HepG2 (cell line): ENCODE results near the gene ACTG2. TPM values are rescaled to one million over a fixed set of nuclear protein-coding genes. Genes with fewer than 3 reads are reported as not detected.
A peak's percentile ranks its signal among the peaks of the same experiment; 100 is the strongest.

ENCODE experiments used
- ATF7 ChIP-seq, 2 experiments: fragments of 450-650 bp in 1 of 2; sonication (generic) in 1 of 2; formaldehyde crosslinking in 1 of 2; IDR thresholded peaks; 2 replicates each; pipeline versions ENCODE4 v1.4.0 to v1.6.1; 2016 to 2020; ENCODE audit warnings: antibody characterized with exemption in 1 of 2, mild to moderate bottlenecking in 1 of 2, missing genetic modification reagents in 1 of 2
- CAMTA2 ChIP-seq: sonication (generic); formaldehyde crosslinking; IDR thresholded peaks from 2 replicates; pipeline ENCODE4 v1.4.0; 2020; ENCODE audit warnings: mild to moderate bottlenecking, missing genetic modification reagents, borderline replicate concordance
- EHMT2 ChIP-seq: fragments of 200-600 bp; sonication (generic); IDR thresholded peaks from 2 replicates; pipeline ENCODE4 v1.7.0; 2017; ENCODE audit warnings: antibody characterized with exemption, low read depth, low read length, borderline replicate concordance
- ERF ChIP-seq: IDR thresholded peaks from 2 replicates; pipeline ENCODE4 v1.6.1; 2018; ENCODE audit warnings: missing biosample characterization, missing genetic modification reagents
- FOXC1 ChIP-seq: sonication (generic); formaldehyde crosslinking; IDR thresholded peaks from 2 replicates; pipeline ENCODE4 v1.8.0; 2022; ENCODE audit warnings: mild to moderate bottlenecking, missing genetic modification reagents, borderline replicate concordance
- HMGA1 ChIP-seq: sonication (generic); formaldehyde crosslinking; conservative IDR thresholded peaks from 2 replicates; pipeline ENCODE4 v1.4.0; 2020; ENCODE audit warnings: missing genetic modification reagents
- IKZF1 ChIP-seq: fragments of 450-650 bp; IDR thresholded peaks from 2 replicates; pipeline ENCODE4 v1.7.1; 2016
- KDM3A ChIP-seq: IDR thresholded peaks from 2 replicates; pipeline ENCODE4 v1.6.1; 2018; ENCODE audit warnings: low read depth, missing compliant biosample characterization
- KLF9 ChIP-seq: IDR thresholded peaks from 2 replicates; pipeline ENCODE4 v1.6.1; 2016; ENCODE audit warnings: low read depth
- NBN ChIP-seq: fragments of 450-650 bp; conservative IDR thresholded peaks from 2 replicates; pipeline ENCODE4 v1.6.1; 2017
- REL ChIP-seq: sonication (generic); formaldehyde crosslinking; conservative IDR thresholded peaks from 2 replicates; pipeline ENCODE4 v1.8.0; 2022; ENCODE audit warnings: mild to moderate bottlenecking, missing genetic modification reagents, moderate library complexity
- SRF ChIP-seq: IDR thresholded peaks from 2 replicates; pipeline ENCODE4 v1.6.1; 2011; ENCODE audit warnings: mild to moderate bottlenecking, low read depth, low read length, moderate library complexity
- SRSF1 ChIP-seq: fragments of 200-400 bp; formaldehyde crosslinking; optimal IDR thresholded peaks from 2 replicates; pipeline ENCODE3; 2017; ENCODE audit warnings: mild to moderate bottlenecking, low read depth, low read length, moderate library complexity
- SUZ12 ChIP-seq: fragments of 150-350 bp; IDR thresholded peaks from 2 replicates; pipeline ENCODE4 v1.6.1; 2014; ENCODE audit warnings: low read depth, low read length
- YEATS4 ChIP-seq: sonication (generic); formaldehyde crosslinking; IDR thresholded peaks from 2 replicates; pipeline ENCODE4 v1.4.0; 2020; ENCODE audit warnings: missing genetic modification reagents, borderline replicate concordance
- ZFP82 ChIP-seq: sonication (generic); formaldehyde crosslinking; IDR thresholded peaks from 2 replicates; pipeline ENCODE4 v1.5.1; 2020; ENCODE audit warnings: mild to moderate bottlenecking, missing genetic modification reagents, borderline replicate concordance
- ZNF383 ChIP-seq: sonication (generic); formaldehyde crosslinking; IDR thresholded peaks from 2 replicates; pipeline ENCODE4 v1.4.0; 2020; ENCODE audit warnings: missing genetic modification reagents, mild to moderate bottlenecking, borderline replicate concordance
- ZNF558 ChIP-seq: sonication (generic); formaldehyde crosslinking; IDR thresholded peaks from 2 replicates; pipeline ENCODE4 v1.9.0; 2022; ENCODE audit warnings: mild to moderate bottlenecking, missing genetic modification reagents, borderline replicate concordance
- ZNF775 ChIP-seq: sonication (generic); formaldehyde crosslinking; IDR thresholded peaks from 2 replicates; pipeline ENCODE4 v1.4.0; 2020; ENCODE audit warnings: missing genetic modification reagents, mild to moderate bottlenecking, moderate library complexity, borderline replicate concordance
- polyA plus RNA-seq, 8 experiments: library from polyadenylated mRNA; depleted of rRNA in 3 of 8; stranded (reverse) in 7 of 8; unstranded in 1 of 8; fragments of >200 nt; fragmentation: Illumina TruSeq in 4 of 8; extraction: Trizol in 4 of 8; gene quantifications; 2 replicates each; pipeline versions ENCODE4 v1.2.1 to v1.2.3, GENCODE V29; 2011 to 2016; ENCODE audit warnings: low read depth in 4 of 8, missing spikeins in 1 of 8, mixed read lengths in 1 of 8; ENCODE audit not compliant: insufficient read depth in 1 of 8
- total RNA-seq, 5 experiments: library from RNA; depleted of rRNA; stranded (reverse); fragments of >200 nt; fragmentation: Illumina TruSeq; extraction: Trizol; gene quantifications; 2 replicates each; pipeline ENCODE4 v1.2.3, GENCODE V29; 2016; ENCODE audit warnings: low read depth in 1 of 5
- TF ChIP-seq, protein P1 (sequence below): sonication (generic); formaldehyde crosslinking; IDR thresholded peaks from 2 replicates; pipeline ENCODE4 v1.4.0; 2020; ENCODE audit warnings: mild to moderate bottlenecking, missing genetic modification reagents, borderline replicate concordance
- TF ChIP-seq, protein P2 (sequence below): sonication (generic); formaldehyde crosslinking; IDR thresholded peaks from 2 replicates; pipeline ENCODE4 v1.9.0; 2021; ENCODE audit warnings: missing genetic modification reagents, borderline replicate concordance
- TF ChIP-seq, protein P3 (sequence below): sonication (generic); formaldehyde crosslinking; IDR thresholded peaks from 2 replicates; pipeline ENCODE4 v1.5.0; 2020; ENCODE audit warnings: missing genetic modification reagents

The ACTG2 gene
- total and polyA plus RNA-seq, 2 of the 13 experiments (the other 11 are each of a cell fraction or from before 2014, with no cell fraction given): 0.13 TPM; not detected in 1

DNA sequence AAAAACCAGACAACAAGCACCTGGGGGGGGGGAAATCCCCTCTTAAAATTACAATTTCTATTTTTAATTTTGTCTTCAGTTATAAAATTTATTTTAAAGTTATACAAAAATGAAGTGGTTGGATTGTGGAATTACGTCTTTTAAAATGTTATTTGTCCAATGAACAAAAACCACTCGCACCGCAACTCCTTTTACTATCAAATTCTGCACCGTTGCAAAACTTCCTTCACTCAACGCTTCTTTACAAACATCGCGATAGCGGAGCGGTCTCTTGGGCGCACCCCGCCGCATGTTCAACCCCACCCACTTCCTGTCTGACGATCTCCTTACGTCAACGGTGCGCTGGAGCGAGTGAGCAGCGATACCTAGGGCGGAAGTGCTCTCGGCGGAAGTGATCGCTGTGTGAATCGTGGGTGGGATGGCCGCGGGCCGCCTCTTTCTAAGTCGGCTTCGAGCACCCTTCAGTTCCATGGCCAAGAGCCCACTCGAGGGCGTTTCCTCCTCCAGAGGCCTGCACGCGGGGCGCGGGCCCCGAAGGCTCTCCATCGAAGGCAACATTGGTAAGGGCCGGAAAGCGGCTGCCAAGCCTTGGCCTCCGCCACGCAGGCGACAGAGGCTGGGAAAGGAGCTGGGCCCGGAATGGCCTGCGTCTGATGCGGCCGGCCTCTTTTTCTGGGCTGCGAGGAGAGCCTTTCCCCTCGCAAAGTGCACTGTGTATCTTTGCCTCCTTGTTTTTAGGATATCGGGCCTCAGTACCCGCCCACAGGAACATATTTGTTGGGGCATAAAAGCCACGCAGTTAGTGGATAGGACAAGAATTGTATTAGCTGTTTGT lies 33.9 kb downstream of the ACTG2 start, which contains the start of gene DGUOK (continued):
- TF ChIP-seq, protein P1, sequence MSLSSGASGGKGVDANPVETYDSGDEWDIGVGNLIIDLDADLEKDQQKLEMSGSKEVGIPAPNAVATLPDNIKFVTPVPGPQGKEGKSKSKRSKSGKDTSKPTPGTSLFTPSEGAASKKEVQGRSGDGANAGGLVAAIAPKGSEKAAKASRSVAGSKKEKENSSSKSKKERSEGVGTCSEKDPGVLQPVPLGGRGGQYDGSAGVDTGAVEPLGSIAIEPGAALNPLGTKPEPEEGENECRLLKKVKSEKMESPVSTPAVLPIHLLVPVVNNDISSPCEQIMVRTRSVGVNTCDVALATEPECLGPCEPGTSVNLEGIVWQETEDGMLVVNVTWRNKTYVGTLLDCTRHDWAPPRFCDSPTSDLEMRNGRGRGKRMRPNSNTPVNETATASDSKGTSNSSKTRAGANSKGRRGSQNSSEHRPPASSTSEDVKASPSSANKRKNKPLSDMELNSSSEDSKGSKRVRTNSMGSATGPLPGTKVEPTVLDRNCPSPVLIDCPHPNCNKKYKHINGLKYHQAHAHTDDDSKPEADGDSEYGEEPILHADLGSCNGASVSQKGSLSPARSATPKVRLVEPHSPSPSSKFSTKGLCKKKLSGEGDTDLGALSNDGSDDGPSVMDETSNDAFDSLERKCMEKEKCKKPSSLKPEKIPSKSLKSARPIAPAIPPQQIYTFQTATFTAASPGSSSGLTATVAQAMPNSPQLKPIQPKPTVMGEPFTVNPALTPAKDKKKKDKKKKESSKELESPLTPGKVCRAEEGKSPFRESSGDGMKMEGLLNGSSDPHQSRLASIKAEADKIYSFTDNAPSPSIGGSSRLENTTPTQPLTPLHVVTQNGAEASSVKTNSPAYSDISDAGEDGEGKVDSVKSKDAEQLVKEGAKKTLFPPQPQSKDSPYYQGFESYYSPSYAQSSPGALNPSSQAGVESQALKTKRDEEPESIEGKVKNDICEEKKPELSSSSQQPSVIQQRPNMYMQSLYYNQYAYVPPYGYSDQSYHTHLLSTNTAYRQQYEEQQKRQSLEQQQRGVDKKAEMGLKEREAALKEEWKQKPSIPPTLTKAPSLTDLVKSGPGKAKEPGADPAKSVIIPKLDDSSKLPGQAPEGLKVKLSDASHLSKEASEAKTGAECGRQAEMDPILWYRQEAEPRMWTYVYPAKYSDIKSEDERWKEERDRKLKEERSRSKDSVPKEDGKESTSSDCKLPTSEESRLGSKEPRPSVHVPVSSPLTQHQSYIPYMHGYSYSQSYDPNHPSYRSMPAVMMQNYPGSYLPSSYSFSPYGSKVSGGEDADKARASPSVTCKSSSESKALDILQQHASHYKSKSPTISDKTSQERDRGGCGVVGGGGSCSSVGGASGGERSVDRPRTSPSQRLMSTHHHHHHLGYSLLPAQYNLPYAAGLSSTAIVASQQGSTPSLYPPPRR (CRISPR knock-in tag): peak; percentile 82
- no peak for TF ChIP-seq SUZ12
- TF ChIP-seq CAMTA2 (CRISPR knock-in tag): no peak
- peak; percentile 93 for TF ChIP-seq ERF (CRISPR knock-in tag)
- TF ChIP-seq NBN: no peak
- TF ChIP-seq ZNF383 (CRISPR knock-in tag): peak; percentile 85; the same call in 1 of the 2 replicates
- TF ChIP-seq, protein P2, sequence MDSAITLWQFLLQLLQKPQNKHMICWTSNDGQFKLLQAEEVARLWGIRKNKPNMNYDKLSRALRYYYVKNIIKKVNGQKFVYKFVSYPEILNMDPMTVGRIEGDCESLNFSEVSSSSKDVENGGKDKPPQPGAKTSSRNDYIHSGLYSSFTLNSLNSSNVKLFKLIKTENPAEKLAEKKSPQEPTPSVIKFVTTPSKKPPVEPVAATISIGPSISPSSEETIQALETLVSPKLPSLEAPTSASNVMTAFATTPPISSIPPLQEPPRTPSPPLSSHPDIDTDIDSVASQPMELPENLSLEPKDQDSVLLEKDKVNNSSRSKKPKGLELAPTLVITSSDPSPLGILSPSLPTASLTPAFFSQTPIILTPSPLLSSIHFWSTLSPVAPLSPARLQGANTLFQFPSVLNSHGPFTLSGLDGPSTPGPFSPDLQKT (CRISPR knock-in tag): peak; percentile 86; the same call in 1 of the 2 replicates
- TF ChIP-seq KDM3A (CRISPR knock-in tag): no peak
- TF ChIP-seq, protein P3, sequence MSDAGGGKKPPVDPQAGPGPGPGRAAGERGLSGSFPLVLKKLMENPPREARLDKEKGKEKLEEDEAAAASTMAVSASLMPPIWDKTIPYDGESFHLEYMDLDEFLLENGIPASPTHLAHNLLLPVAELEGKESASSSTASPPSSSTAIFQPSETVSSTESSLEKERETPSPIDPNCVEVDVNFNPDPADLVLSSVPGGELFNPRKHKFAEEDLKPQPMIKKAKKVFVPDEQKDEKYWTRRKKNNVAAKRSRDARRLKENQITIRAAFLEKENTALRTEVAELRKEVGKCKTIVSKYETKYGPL: no peak
- TF ChIP-seq EHMT2: peak; percentile 70; the same call in 1 of the 2 replicates
- peak; percentile 53; the same call in 1 of the 2 replicates for TF ChIP-seq KLF9 (CRISPR knock-in tag)
- no peak; the same call in 1 of the 2 replicates for TF ChIP-seq REL (CRISPR knock-in tag)
- peak; percentile 99 for TF ChIP-seq FOXC1 (CRISPR knock-in tag)
- no peak; the same call in 1 of the 2 replicates for TF ChIP-seq SRF
- peak; percentile 87 for TF ChIP-seq SRSF1
- TF ChIP-seq HMGA1: no peak
- TF ChIP-seq ATF7 (IDR thresholded peaks at IDR 0.05): no peak
- TF ChIP-seq ATF7 (CRISPR knock-in tag; IDR thresholded peaks at IDR 0.05): peak; percentile 84; the same call in 1 of the 2 replicates
- TF ChIP-seq IKZF1: no peak
- TF ChIP-seq YEATS4: peak; percentile 98
- peak; percentile 71; the same call in 1 of the 2 replicates for TF ChIP-seq ZFP82
- peak; percentile 74; the same call in 1 of the 2 replicates for TF ChIP-seq ZNF775
- TF ChIP-seq ZNF558 (CRISPR knock-in tag): no peak; the same call in 1 of the 2 replicates
